NCI-H1092 treated with DMSO at 0.1 percent for 48 hours (cell line): ENCODE data around the gene SREBF1.

Source experiments
- DNase-seq: peaks from one replicate; lab custom pipeline; 2025; lab: John Stamatoyannopoulos, UW

Gene SREBF1

GRCh38 chr17:17794382-17794781 lies 42.4 kb downstream of the SREBF1 start:
- no peak for DNase-seq

- DNase-seq = no peak
Observed at GRCh38 chr17:17793378-17794214, 43.2 kb downstream of the SREBF1 start.

GRCh38 chr17:17792551-17793377 lies 44.0 kb downstream of the SREBF1 start:
- DNase-seq = peak; percentile 44

GRCh38 chr17:17792037-17792550 lies 44.7 kb downstream of the SREBF1 start:
- peak; percentile 50 for DNase-seq

GRCh38 chr17:17790637-17791464 lies 45.9 kb downstream of the SREBF1 start:
- DNase-seq = peak; percentile 58

- DNase-seq = no peak
Observed at GRCh38 chr17:17789828-17790636, 46.8 kb downstream of the SREBF1 start.

- no peak for DNase-seq
Observed at GRCh38 chr17:17789410-17789809, 47.4 kb downstream of the SREBF1 start.

GRCh38 chr17:17788967-17789366 lies 47.8 kb downstream of the SREBF1 start:
- DNase-seq = no peak

- DNase-seq = no peak
Observed at GRCh38 chr17:17787568-17787967, 49.2 kb downstream of the SREBF1 start.

- DNase-seq = no peak
Observed at GRCh38 chr17:17786998-17787397, 49.8 kb downstream of the SREBF1 start.

- no peak for DNase-seq
Observed at GRCh38 chr17:17785407-17785806, 51.4 kb downstream of the SREBF1 start.

GRCh38 chr17:17784657-17785267 lies 52.0 kb downstream of the SREBF1 start:
- DNase-seq = no peak

- peak; percentile 70 for DNase-seq
Observed at GRCh38 chr17:17783825-17784656, 52.7 kb downstream of the SREBF1 start.

- DNase-seq = peak; percentile 55
Observed at GRCh38 chr17:17783116-17783824, 53.5 kb downstream of the SREBF1 start.

GRCh38 chr17:17782523-17783115 lies 54.2 kb downstream of the SREBF1 start:
- peak; percentile 55 for DNase-seq

GRCh38 chr17:17781591-17782496 lies 54.9 kb downstream of the SREBF1 start:
- peak; percentile 68 for DNase-seq

GRCh38 chr17:17780922-17781590 lies 55.7 kb downstream of the SREBF1 start:
- DNase-seq = no peak
